Measurements from ENCODE around the gene RABGAP1. TPM values are rescaled to one million over a fixed set of nuclear protein-coding genes. Genes with fewer than 3 reads are reported as not detected.

Gene RABGAP1
- total RNA-seq, 1 donor from 2014 or later, result 44.7 TPM

- no peak for DNase-seq (ENCODE audit: low read depth)
- Histone ChIP-seq H3K9ac (ENCODE audit: low read length) (no peak overlapping the region), H2AFZ (ENCODE audit: low read depth, low read length) (no peak overlapping the region), H3K36me3 (ENCODE audit: insufficient read depth, low read length) (peaks cover 34% of the 10 kb centered on the region), H3K27ac (ENCODE audit: low read depth, low read length) (no peak overlapping the region), H4K20me1 (ENCODE audit: insufficient read depth, low read length) (peaks cover 3% of the 10 kb centered on the region), H3K79me2 (ENCODE audit: insufficient read depth, low read length) (no peaks in the 10 kb centered on the region), H3K4me3 (ENCODE audit: insufficient read depth, low read depth, low read length) (no peak overlapping the region), H3K4me1 (ENCODE audit: insufficient read depth, low read length) (no peaks in the 10 kb centered on the region), H3K4me2 (ENCODE audit: low read length) (no peak overlapping the region), H3K27me3 (ENCODE audit: insufficient read depth, low read length) (no peaks in the 10 kb centered on the region), H3K9me3 (ENCODE audit: insufficient read depth, low read depth, low read length) (no peaks in the 10 kb centered on the region)
- no peaks in the 10 kb centered on the region for H3K9me3 Mint-ChIP-seq (ENCODE audit: unreplicated experiment)
- H3K27me3 Mint-ChIP-seq (ENCODE audit: low read depth, unreplicated experiment), result no peaks in the 10 kb centered on the region
- no peak for FAIRE-seq
- peaks cover 12% of the 10 kb centered on the region for H3K4me1 Mint-ChIP-seq (ENCODE audit: low read depth, unreplicated experiment)
- no peak for TF ChIP-seq EZH2 (IDR thresholded peaks at IDR 0.05; ENCODE audit: insufficient read depth, low read length)
- TF ChIP-seq, protein P1, sequence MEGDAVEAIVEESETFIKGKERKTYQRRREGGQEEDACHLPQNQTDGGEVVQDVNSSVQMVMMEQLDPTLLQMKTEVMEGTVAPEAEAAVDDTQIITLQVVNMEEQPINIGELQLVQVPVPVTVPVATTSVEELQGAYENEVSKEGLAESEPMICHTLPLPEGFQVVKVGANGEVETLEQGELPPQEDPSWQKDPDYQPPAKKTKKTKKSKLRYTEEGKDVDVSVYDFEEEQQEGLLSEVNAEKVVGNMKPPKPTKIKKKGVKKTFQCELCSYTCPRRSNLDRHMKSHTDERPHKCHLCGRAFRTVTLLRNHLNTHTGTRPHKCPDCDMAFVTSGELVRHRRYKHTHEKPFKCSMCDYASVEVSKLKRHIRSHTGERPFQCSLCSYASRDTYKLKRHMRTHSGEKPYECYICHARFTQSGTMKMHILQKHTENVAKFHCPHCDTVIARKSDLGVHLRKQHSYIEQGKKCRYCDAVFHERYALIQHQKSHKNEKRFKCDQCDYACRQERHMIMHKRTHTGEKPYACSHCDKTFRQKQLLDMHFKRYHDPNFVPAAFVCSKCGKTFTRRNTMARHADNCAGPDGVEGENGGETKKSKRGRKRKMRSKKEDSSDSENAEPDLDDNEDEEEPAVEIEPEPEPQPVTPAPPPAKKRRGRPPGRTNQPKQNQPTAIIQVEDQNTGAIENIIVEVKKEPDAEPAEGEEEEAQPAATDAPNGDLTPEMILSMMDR (IDR thresholded peaks at IDR 0.05; ENCODE audit: insufficient read depth, low read depth, low read length), result no peak
- H3K36me3 Mint-ChIP-seq (ENCODE audit: low read depth, unreplicated experiment), result peaks cover 36% of the 10 kb centered on the region
- H3K4me3 Mint-ChIP-seq (ENCODE audit: unreplicated experiment), result no peak overlapping the region
- H3K27ac Mint-ChIP-seq (ENCODE audit: unreplicated experiment), result no peak overlapping the region
These were observed 157.3 kb downstream of the RABGAP1 start for GRCh38 chr9:123098096-123098459.

- H3K79me2 ChIP-seq (ENCODE audit: insufficient read depth, low read length), result no peaks in the 10 kb centered on the region
- TF ChIP-seq, protein P1 (IDR thresholded peaks at IDR 0.05; ENCODE audit: insufficient read depth, low read depth, low read length), result no peak
- TF ChIP-seq EZH2 (IDR thresholded peaks at IDR 0.05; ENCODE audit: insufficient read depth, low read length), result no peak
- no peaks in the 10 kb centered on the region for H3K9me3 ChIP-seq (ENCODE audit: insufficient read depth, low read depth, low read length)
- H3K4me1 Mint-ChIP-seq (ENCODE audit: low read depth, unreplicated experiment), result peaks cover 14% of the 10 kb centered on the region
- H3K4me2 ChIP-seq (ENCODE audit: low read length), result no peak overlapping the region
- H3K4me3 ChIP-seq (ENCODE audit: insufficient read depth, low read depth, low read length), result no peak overlapping the region
- H3K27me3 Mint-ChIP-seq (ENCODE audit: low read depth, unreplicated experiment), result no peaks in the 10 kb centered on the region
- H3K27me3 ChIP-seq (ENCODE audit: insufficient read depth, low read length), result no peaks in the 10 kb centered on the region
- DNase-seq (ENCODE audit: low read depth) (no peak), FAIRE-seq (no peak)
- H4K20me1 ChIP-seq (ENCODE audit: insufficient read depth, low read length), result no peaks in the 10 kb centered on the region
- peaks cover 28% of the 10 kb centered on the region for H3K36me3 Mint-ChIP-seq (ENCODE audit: low read depth, unreplicated experiment)
- peaks cover 31% of the 10 kb centered on the region for H3K36me3 ChIP-seq (ENCODE audit: insufficient read depth, low read length)
- H3K27ac Mint-ChIP-seq (ENCODE audit: unreplicated experiment), result no peak overlapping the region
- H2AFZ ChIP-seq (ENCODE audit: low read depth, low read length), result no peak overlapping the region
- no peak overlapping the region for H3K4me3 Mint-ChIP-seq (ENCODE audit: unreplicated experiment)
- no peaks in the 10 kb centered on the region for H3K9me3 Mint-ChIP-seq (ENCODE audit: unreplicated experiment)
- no peak overlapping the region for H3K27ac ChIP-seq (ENCODE audit: low read depth, low read length)
- H3K9ac ChIP-seq (ENCODE audit: low read length), result no peak overlapping the region
- H3K4me1 ChIP-seq (ENCODE audit: insufficient read depth, low read length), result no peaks in the 10 kb centered on the region
These were observed 158.2 kb downstream of the RABGAP1 start for GRCh38 chr9:123099042-123099441.

GRCh38 chr9:123099548-123099947 is 158.7 kb downstream of the RABGAP1 start:
- no peak overlapping the region for H3K27ac Mint-ChIP-seq (ENCODE audit: unreplicated experiment)
- H3K36me3 Mint-ChIP-seq (ENCODE audit: low read depth, unreplicated experiment), result peaks cover 25% of the 10 kb centered on the region

More at GRCh38 chr9:123099548-123099947, 158.7 kb downstream of the RABGAP1 start:
- peaks cover 34% of the 10 kb centered on the region for H3K36me3 ChIP-seq (ENCODE audit: insufficient read depth, low read length)
- peaks cover 14% of the 10 kb centered on the region for H3K4me1 Mint-ChIP-seq (ENCODE audit: low read depth, unreplicated experiment)
- no peaks in the 10 kb centered on the region for H3K4me1 ChIP-seq (ENCODE audit: insufficient read depth, low read length)
- H2AFZ ChIP-seq (ENCODE audit: low read depth, low read length), result no peak overlapping the region
- no peak overlapping the region for H3K4me3 ChIP-seq (ENCODE audit: insufficient read depth, low read depth, low read length)
- no peaks in the 10 kb centered on the region for H4K20me1 ChIP-seq (ENCODE audit: insufficient read depth, low read length)
- FAIRE-seq (no peak), DNase-seq (ENCODE audit: low read depth) (no peak)
- no peak overlapping the region for H3K27ac ChIP-seq (ENCODE audit: low read depth, low read length)
- H3K27me3 ChIP-seq (ENCODE audit: insufficient read depth, low read length), result no peaks in the 10 kb centered on the region
- TF ChIP-seq, protein P1 (IDR thresholded peaks at IDR 0.05; ENCODE audit: insufficient read depth, low read depth, low read length), result no peak
- TF ChIP-seq EZH2 (IDR thresholded peaks at IDR 0.05; ENCODE audit: insufficient read depth, low read length), result no peak
- H3K4me2 ChIP-seq (ENCODE audit: low read length), result no peak overlapping the region
- no peak overlapping the region for H3K9ac ChIP-seq (ENCODE audit: low read length)
- no peaks in the 10 kb centered on the region for H3K9me3 ChIP-seq (ENCODE audit: insufficient read depth, low read depth, low read length)
- no peaks in the 10 kb centered on the region for H3K79me2 ChIP-seq (ENCODE audit: insufficient read depth, low read length)
- H3K9me3 Mint-ChIP-seq (ENCODE audit: unreplicated experiment), result no peaks in the 10 kb centered on the region
- H3K4me3 Mint-ChIP-seq (ENCODE audit: unreplicated experiment), result no peak overlapping the region
- no peaks in the 10 kb centered on the region for H3K27me3 Mint-ChIP-seq (ENCODE audit: low read depth, unreplicated experiment)

Measured in astrocyte (in vitro differentiated cells and primary cell).